H1 (cell line): Measurements from ENCODE around the gene MIER3. TPM values are rescaled to one million over a fixed set of nuclear protein-coding genes. Genes with fewer than 3 reads are reported as not detected.

Experiments used
- ASH2L ChIP-seq: fragments of 200-600, 300-600 bp; sonication (generic); IDR thresholded peaks from one replicate; pipeline ENCODE4 v1.7.1; 2017; ENCODE audit warnings: low read length
- ATF3 ChIP-seq: IDR thresholded peaks from 2 replicates; pipeline ENCODE4 v1.6.1; 2011; ENCODE audit warnings: low read depth, mild to moderate bottlenecking, low read length; ENCODE audit not compliant: insufficient read depth
- BACH1 ChIP-seq: IDR thresholded peaks from 2 replicates; pipeline ENCODE4 v1.6.1; 2012; ENCODE audit warnings: low read length, improper control_type of control experiment
- CBX8 ChIP-seq: fragments of 300-800, 300-1000 bp; sonication (generic); IDR thresholded peaks from 2 replicates; pipeline ENCODE4 v1.7.1; 2016; ENCODE audit warnings: low read depth, low read length, borderline replicate concordance
- CEBPB ChIP-seq: IDR thresholded peaks from 2 replicates; pipeline ENCODE4 v1.6.1; 2012; ENCODE audit warnings: low read depth, low read length
- EP300 ChIP-seq, 2 experiments: IDR thresholded peaks; 1 replicate in 1 of 2; 2 replicates in 1 of 2; pipeline ENCODE4 v1.6.1; 2011 to 2012; ENCODE audit warnings: low read depth in 2 of 2, low read length in 2 of 2, mild to moderate bottlenecking in 2 of 2, borderline replicate concordance in 1 of 2, inconsistent platforms in 1 of 2, moderate library complexity in 1 of 2
- GTF2F1 ChIP-seq: IDR thresholded peaks from 2 replicates; pipeline ENCODE4 v1.6.1; 2012; ENCODE audit warnings: low read depth, low read length, improper control_type of control experiment, borderline replicate concordance
- JUN ChIP-seq: IDR thresholded peaks from 2 replicates; pipeline ENCODE4 v1.6.1; 2011; ENCODE audit warnings: low read depth, mild to moderate bottlenecking, improper control_type of control experiment, low read length
- JUND ChIP-seq: IDR thresholded peaks from 2 replicates; pipeline ENCODE4 v1.6.1; 2011; ENCODE audit warnings: mild to moderate bottlenecking, improper control_type of control experiment, low read length
- POLR2A ChIP-seq, 2 experiments: IDR thresholded peaks; 1 replicate in 1 of 2; 2 replicates in 1 of 2; pipeline ENCODE4 v1.6.1; 2011; ENCODE audit warnings: low read depth in 2 of 2, low read length in 2 of 2, mild to moderate bottlenecking in 2 of 2; ENCODE audit errors: control extremely low read depth in 1 of 2
- POU5F1 ChIP-seq: IDR thresholded peaks from 2 replicates; pipeline ENCODE4 v1.6.1; 2011; ENCODE audit warnings: low read depth, mild to moderate bottlenecking, low read length, moderate library complexity
- RBBP5 ChIP-seq: IDR thresholded peaks from 2 replicates; pipeline ENCODE4 v1.7.1; 2012; ENCODE audit warnings: low read depth, mild to moderate bottlenecking, inconsistent platforms, low read length, moderate library complexity, borderline replicate concordance
- RFX5 ChIP-seq: IDR thresholded peaks from 2 replicates; pipeline ENCODE4 v1.6.1; 2011; ENCODE audit warnings: low read depth, low read length, improper control_type of control experiment, borderline replicate concordance
- SIN3A ChIP-seq, 2 experiments: IDR thresholded peaks in 1 of 2; conservative IDR thresholded peaks in 1 of 2; 2 replicates each; pipeline ENCODE4 v1.6.1; 2011 to 2012; ENCODE audit warnings: low read length in 2 of 2, improper control_type of control experiment in 1 of 2, low read depth in 1 of 2, mild to moderate bottlenecking in 1 of 2
- SIX5 ChIP-seq: IDR thresholded peaks from 2 replicates; pipeline ENCODE4 v1.6.1; 2011; ENCODE audit warnings: mild to moderate bottlenecking, low read depth, low read length
- SP2 ChIP-seq: IDR thresholded peaks from 2 replicates; pipeline ENCODE4 v1.6.1; 2012; ENCODE audit warnings: mild to moderate bottlenecking, low read length, inconsistent platforms
- SRF ChIP-seq: IDR thresholded peaks from 2 replicates; pipeline ENCODE4 v1.6.1; 2011; ENCODE audit warnings: mild to moderate bottlenecking, low read depth, low read length, moderate library complexity
- TAF1 ChIP-seq: IDR thresholded peaks from 2 replicates; pipeline ENCODE4 v1.6.1; 2011; ENCODE audit warnings: mild to moderate bottlenecking, low read depth, low read length
- ZNF274 ChIP-seq: IDR thresholded peaks from 2 replicates; pipeline ENCODE4 v1.7.0; 2012; ENCODE audit warnings: low read length, borderline replicate concordance; ENCODE audit errors: extremely low read depth
- polyA plus RNA-seq, 7 experiments: library from polyadenylated mRNA; depleted of rRNA in 3 of 7; stranded (reverse) in 5 of 7; unstranded in 2 of 7; fragments of >200 nt in 5 of 7; fragments of 200-250 nt in 2 of 7; gene quantifications; 1 replicate in 5 of 7; 2 replicates in 1 of 7; 4 replicates in 1 of 7; pipeline versions ENCODE4 v1.2.1 to v1.2.3, GENCODE V29; 2011 to 2013; ENCODE audit warnings: missing spikeins in 2 of 7, mixed read lengths in 2 of 7
- total RNA-seq: library from RNA; stranded (reverse); fragmentation: NEBNext Ultra II Directional; extraction: Animal tissue kit (Norgen Biotek cat#: 25700); gene quantifications from 2 replicates; pipeline ENCODE4 v1.2.1, GENCODE V29; 2021
- TF ChIP-seq, protein P1 (sequence below): IDR thresholded peaks from 2 replicates; pipeline ENCODE4 v1.6.1; 2011; ENCODE audit warnings: low read length, improper control_type of control experiment
- TF ChIP-seq, protein P2 (sequence below): IDR thresholded peaks from 2 replicates; pipeline ENCODE4 v1.6.1; 2012; ENCODE audit warnings: low read length, inconsistent platforms

MIER3 gene
- total and polyA plus RNA-seq, 2 of the 8 experiments (the other 6 are each of a cell fraction or from before 2014, with no cell fraction given): 9.6 to 33.3 TPM

GRCh38 chr5:56910210-56910965, 41.5 kb downstream of the MIER3 start (continued):
- TF ChIP-seq TAF1 (peak; percentile 56; the same call in 1 of the 2 replicates), CBX8 (no peak), JUN (no peak), JUND (no peak), SIN3A (conservative IDR thresholded peaks at IDR 0.05 in 1 of 2, IDR thresholded peaks at IDR 0.05 in 1 of 2; ENCODE audit: low read depth in 1 of 2, low read length in 2 of 2) (peak in 1 of 2 experiments; percentile 43; a peak in 1 of 4 replicates), POLR2A (IDR thresholded peaks at IDR 0.05; ENCODE audit: control extremely low read depth in 1 of 2, low read depth in 2 of 2, low read length in 2 of 2) (peak; percentile 18 to 36; a peak in 2 of 3 replicates), ASH2L (peak; percentile 58), SRF (no peak), RBBP5 (no peak), RFX5 (no peak), GTF2F1 (no peak; the same call in 1 of the 2 replicates), SIX5 (no peak), EP300 (IDR thresholded peaks at IDR 0.05; ENCODE audit: borderline replicate concordance in 1 of 2, low read depth in 2 of 2, low read length in 2 of 2) (no peak), SP2 (no peak), CEBPB (no peak), ZNF274 (no peak), POU5F1 (no peak), ATF3 (no peak), BACH1 (peak; percentile 34; the same call in 1 of the 2 replicates)
- TF ChIP-seq, protein P1, sequence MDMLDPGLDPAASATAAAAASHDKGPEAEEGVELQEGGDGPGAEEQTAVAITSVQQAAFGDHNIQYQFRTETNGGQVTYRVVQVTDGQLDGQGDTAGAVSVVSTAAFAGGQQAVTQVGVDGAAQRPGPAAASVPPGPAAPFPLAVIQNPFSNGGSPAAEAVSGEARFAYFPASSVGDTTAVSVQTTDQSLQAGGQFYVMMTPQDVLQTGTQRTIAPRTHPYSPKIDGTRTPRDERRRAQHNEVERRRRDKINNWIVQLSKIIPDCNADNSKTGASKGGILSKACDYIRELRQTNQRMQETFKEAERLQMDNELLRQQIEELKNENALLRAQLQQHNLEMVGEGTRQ: no peak
- TF ChIP-seq, protein P2, sequence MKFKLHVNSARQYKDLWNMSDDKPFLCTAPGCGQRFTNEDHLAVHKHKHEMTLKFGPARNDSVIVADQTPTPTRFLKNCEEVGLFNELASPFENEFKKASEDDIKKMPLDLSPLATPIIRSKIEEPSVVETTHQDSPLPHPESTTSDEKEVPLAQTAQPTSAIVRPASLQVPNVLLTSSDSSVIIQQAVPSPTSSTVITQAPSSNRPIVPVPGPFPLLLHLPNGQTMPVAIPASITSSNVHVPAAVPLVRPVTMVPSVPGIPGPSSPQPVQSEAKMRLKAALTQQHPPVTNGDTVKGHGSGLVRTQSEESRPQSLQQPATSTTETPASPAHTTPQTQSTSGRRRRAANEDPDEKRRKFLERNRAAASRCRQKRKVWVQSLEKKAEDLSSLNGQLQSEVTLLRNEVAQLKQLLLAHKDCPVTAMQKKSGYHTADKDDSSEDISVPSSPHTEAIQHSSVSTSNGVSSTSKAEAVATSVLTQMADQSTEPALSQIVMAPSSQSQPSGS: peak; percentile 73; the same call in 1 of the 2 replicates
